Stimulated activated naive B cell treated with anti-CD40 and anti-IgM and Interleukin-4, amounts not matched to agents 10 μg/mL and 1 μg/mL and 100 μg/mL, for 72 hours (primary cell): ENCODE data around the gene ENPP1.

Source experiments
- ATAC-seq, 2 donors: fragments of 150-1000 bp; cut with Tn5 transposase; replicated peaks; 2 replicates each; pipeline ENCODE4 v1.10.0; 2021; ENCODE audit warnings: moderate library complexity in 1 of 2
- DNase-seq: peaks from one replicate; pipeline ENCODE4 v3.0.0; 2021
- H3K27ac Mint-ChIP-seq: one replicate; pipeline ENCODE4 v1.8.0; 2022; ENCODE audit warnings: mild to moderate bottlenecking, mixed read lengths
- H3K27me3 Mint-ChIP-seq, 2 donors: one replicate each; pipeline ENCODE4 v1.8.0; 2022; ENCODE audit warnings: mixed read lengths in 2 of 2
- H3K36me3 Mint-ChIP-seq, 2 donors: one replicate each; pipeline ENCODE4 v1.8.0; 2022; ENCODE audit warnings: mixed read lengths in 2 of 2, mild to moderate bottlenecking in 1 of 2
- H3K4me1 Mint-ChIP-seq, 2 donors: one replicate each; pipeline ENCODE4 v1.8.0; 2022; ENCODE audit warnings: mixed read lengths in 2 of 2, mild to moderate bottlenecking in 1 of 2
- H3K4me3 Mint-ChIP-seq, 2 donors: one replicate each; pipeline ENCODE4 v1.8.0; 2022; ENCODE audit warnings: mild to moderate bottlenecking in 2 of 2, mixed read lengths in 2 of 2, moderate library complexity in 1 of 2
- H3K9me3 Mint-ChIP-seq, 2 donors: one replicate each; pipeline ENCODE4 v1.8.0; 2022; ENCODE audit warnings: mixed read lengths in 2 of 2, mild to moderate bottlenecking in 1 of 2

Gene ENPP1

GRCh38 chr6:131825946-131826345, 18.1 kb downstream of the ENPP1 start:
- H3K9me3 Mint-ChIP-seq: no peaks in the 10 kb centered on the region
- ATAC-seq (no peak), DNase-seq (no peak)
- peaks cover 0 to 2% of the 10 kb centered on the region in 2 donors for H3K4me1 Mint-ChIP-seq
- H3K36me3 Mint-ChIP-seq: peaks cover 8 to 16% of the 10 kb centered on the region in 2 donors
- H3K27ac Mint-ChIP-seq: no peak overlapping the region
- H3K27me3 Mint-ChIP-seq: peaks cover 25 to 26% of the 10 kb centered on the region in 2 donors
- H3K4me3 Mint-ChIP-seq: no peak overlapping the region

- DNase-seq (no peak), ATAC-seq (no peak)
- H3K4me3 Mint-ChIP-seq: no peak overlapping the region
- H3K27me3 Mint-ChIP-seq: peaks cover 26 to 30% of the 10 kb centered on the region in 2 donors
- peaks cover 4 to 16% of the 10 kb centered on the region in 2 donors for H3K36me3 Mint-ChIP-seq
- peaks cover 0 to 2% of the 10 kb centered on the region in 2 donors for H3K4me1 Mint-ChIP-seq
- no peak overlapping the region for H3K27ac Mint-ChIP-seq
- H3K9me3 Mint-ChIP-seq: no peaks in the 10 kb centered on the region
These were observed 20.3 kb downstream of the ENPP1 start for GRCh38 chr6:131828080-131828479.

- Mint-ChIP-seq H3K4me1 (peaks cover 0 to 2% of the 10 kb centered on the region in 2 donors), H3K4me3 (no peak overlapping the region), H3K27ac (no peak overlapping the region), H3K36me3 (peaks cover 3 to 10% of the 10 kb centered on the region in 2 donors), H3K27me3 (peaks cover 26 to 28% of the 10 kb centered on the region in 2 donors), H3K9me3 (no peaks in the 10 kb centered on the region)
- DNase-seq (no peak), ATAC-seq (no peak)
These were observed 21.1 kb downstream of the ENPP1 start for GRCh38 chr6:131828951-131829350.

GRCh38 chr6:131831392-131831791, 23.6 kb downstream of the ENPP1 start:
- ATAC-seq: no peak
- no peak for DNase-seq
- Mint-ChIP-seq H3K9me3 (no peaks in the 10 kb centered on the region), H3K4me1 (no peaks in the 10 kb centered on the region), H3K27me3 (peaks cover 28 to 31% of the 10 kb centered on the region in 2 donors), H3K36me3 (peaks cover 2 to 9% of the 10 kb centered on the region in 2 donors), H3K27ac (no peak overlapping the region), H3K4me3 (no peak overlapping the region)

GRCh38 chr6:131831886-131832285, 24.1 kb downstream of the ENPP1 start:
- no peak for ATAC-seq
- Mint-ChIP-seq H3K27me3 (peaks cover 28 to 36% of the 10 kb centered on the region in 2 donors), H3K4me3 (no peak overlapping the region), H3K9me3 (no peaks in the 10 kb centered on the region), H3K36me3 (peaks cover 2 to 9% of the 10 kb centered on the region in 2 donors), H3K27ac (no peak overlapping the region), H3K4me1 (no peaks in the 10 kb centered on the region)
- DNase-seq: no peak

- DNase-seq: no peak
- peaks cover 28 to 41% of the 10 kb centered on the region in 2 donors for H3K27me3 Mint-ChIP-seq
- H3K9me3 Mint-ChIP-seq: no peaks in the 10 kb centered on the region
- H3K27ac Mint-ChIP-seq: no peak overlapping the region
- ATAC-seq: no peak
- H3K36me3 Mint-ChIP-seq: peaks cover 2 to 9% of the 10 kb centered on the region in 2 donors
- H3K4me3 Mint-ChIP-seq: no peak overlapping the region
- H3K4me1 Mint-ChIP-seq: no peaks in the 10 kb centered on the region
These were observed 24.5 kb downstream of the ENPP1 start for GRCh38 chr6:131832363-131832762.

- Mint-ChIP-seq H3K27ac (no peak overlapping the region), H3K27me3 (peaks cover 13 to 28% of the 10 kb centered on the region in 2 donors), H3K4me3 (no peak overlapping the region), H3K4me1 (no peaks in the 10 kb centered on the region), H3K9me3 (no peaks in the 10 kb centered on the region), H3K36me3 (peaks cover 2 to 3% of the 10 kb centered on the region in 2 donors)
- no peak for DNase-seq
- ATAC-seq: no peak
These were observed 30.2 kb downstream of the ENPP1 start for GRCh38 chr6:131838051-131838450.

GRCh38 chr6:131839388-131839787, 31.6 kb downstream of the ENPP1 start:
- peaks cover 4 to 29% of the 10 kb centered on the region in 2 donors for H3K27me3 Mint-ChIP-seq
- H3K36me3 Mint-ChIP-seq: no peaks in the 10 kb centered on the region
- no peak for ATAC-seq
- no peak overlapping the region for H3K27ac Mint-ChIP-seq
- H3K4me3 Mint-ChIP-seq: no peak overlapping the region
- no peak for DNase-seq
- H3K4me1 Mint-ChIP-seq: no peaks in the 10 kb centered on the region
- H3K9me3 Mint-ChIP-seq: no peaks in the 10 kb centered on the region

- no peak for DNase-seq
- H3K27me3 Mint-ChIP-seq: peaks cover 4 to 32% of the 10 kb centered on the region in 2 donors
- no peaks in the 10 kb centered on the region for H3K4me1 Mint-ChIP-seq
- no peak overlapping the region for H3K27ac Mint-ChIP-seq
- H3K9me3 Mint-ChIP-seq: no peaks in the 10 kb centered on the region
- no peaks in the 10 kb centered on the region for H3K36me3 Mint-ChIP-seq
- ATAC-seq: no peak
- no peak overlapping the region for H3K4me3 Mint-ChIP-seq
These were observed 32.6 kb downstream of the ENPP1 start for GRCh38 chr6:131840441-131840840.

- Mint-ChIP-seq H3K27ac (no peak overlapping the region), H3K4me3 (no peak overlapping the region), H3K9me3 (no peaks in the 10 kb centered on the region), H3K4me1 (no peaks in the 10 kb centered on the region), H3K36me3 (peaks cover 3 to 4% of the 10 kb centered on the region in 2 donors), H3K27me3 (peaks cover 9 to 37% of the 10 kb centered on the region in 2 donors)
- DNase-seq: no peak
- no peak for ATAC-seq
These were observed 33.2 kb downstream of the ENPP1 start for GRCh38 chr6:131840936-131841583.

GRCh38 chr6:131843768-131844167, 35.9 kb downstream of the ENPP1 start:
- H3K27ac Mint-ChIP-seq: no peak overlapping the region
- peaks cover 4 to 7% of the 10 kb centered on the region in 2 donors for H3K36me3 Mint-ChIP-seq
- H3K9me3 Mint-ChIP-seq: no peaks in the 10 kb centered on the region
- peaks cover 12 to 25% of the 10 kb centered on the region in 2 donors for H3K27me3 Mint-ChIP-seq
- no peaks in the 10 kb centered on the region for H3K4me1 Mint-ChIP-seq
- no peak for DNase-seq
- H3K4me3 Mint-ChIP-seq: no peak overlapping the region
- ATAC-seq: no peak

GRCh38 chr6:131844243-131844841, 36.5 kb downstream of the ENPP1 start:
- Mint-ChIP-seq H3K27me3 (peaks cover 16 to 25% of the 10 kb centered on the region in 2 donors), H3K4me1 (no peaks in the 10 kb centered on the region), H3K27ac (no peak overlapping the region), H3K36me3 (peaks cover 4 to 7% of the 10 kb centered on the region in 2 donors), H3K4me3 (no peak overlapping the region), H3K9me3 (no peaks in the 10 kb centered on the region)
- DNase-seq: no peak
- ATAC-seq: no peak

- H3K36me3 Mint-ChIP-seq: peaks cover 5 to 9% of the 10 kb centered on the region in 2 donors
- H3K27me3 Mint-ChIP-seq: peaks cover 16 to 25% of the 10 kb centered on the region in 2 donors
- H3K27ac Mint-ChIP-seq: no peak overlapping the region
- DNase-seq (no peak), ATAC-seq (no peak)
- H3K4me3 Mint-ChIP-seq: no peak overlapping the region
- no peaks in the 10 kb centered on the region for H3K4me1 Mint-ChIP-seq
- H3K9me3 Mint-ChIP-seq: no peaks in the 10 kb centered on the region
These were observed 38.3 kb downstream of the ENPP1 start for GRCh38 chr6:131846023-131846663.

- H3K27ac Mint-ChIP-seq: no peak overlapping the region
- ATAC-seq (no peak), DNase-seq (no peak)
- H3K9me3 Mint-ChIP-seq: no peaks in the 10 kb centered on the region
- H3K27me3 Mint-ChIP-seq: peaks cover 16 to 25% of the 10 kb centered on the region in 2 donors
- H3K4me3 Mint-ChIP-seq: no peak overlapping the region
- no peaks in the 10 kb centered on the region for H3K4me1 Mint-ChIP-seq
- H3K36me3 Mint-ChIP-seq: peaks cover 5 to 9% of the 10 kb centered on the region in 2 donors
These were observed 39.1 kb downstream of the ENPP1 start for GRCh38 chr6:131846905-131847304.

- no peak for DNase-seq
- H3K4me1 Mint-ChIP-seq: no peaks in the 10 kb centered on the region
- H3K9me3 Mint-ChIP-seq: no peaks in the 10 kb centered on the region
These were observed 42.0 kb downstream of the ENPP1 start for GRCh38 chr6:131849799-131850198.

More at GRCh38 chr6:131849799-131850198, 42.0 kb downstream of the ENPP1 start:
- Mint-ChIP-seq H3K4me3 (no peak overlapping the region), H3K36me3 (peaks cover 7 to 9% of the 10 kb centered on the region in 2 donors), H3K27ac (no peak overlapping the region), H3K27me3 (peaks cover 10 to 12% of the 10 kb centered on the region in 2 donors)
- ATAC-seq: no peak
